Stimulated activated naive CD8-positive, alpha-beta T cell treated with anti-CD3 and anti-CD28 coated beads, Interleukin-15, amount 100 ng/mL, for 72 hours (primary cell): ENCODE measurements around the gene CA4.

Source experiments
- ATAC-seq: fragments of 150-1000 bp; cut with Tn5 transposase; 2 replicates; pipeline ENCODE4 v1.10.0; 2021; ENCODE audit warnings: mild to moderate bottlenecking, moderate library complexity
- DNase-seq, 2 donors: peaks; one replicate each; pipeline ENCODE4 v3.0.0; 2021 to 2022
- H3K27ac Mint-ChIP-seq, 2 donors: one replicate each; pipeline ENCODE4 v1.8.0; 2022; ENCODE audit warnings: mild to moderate bottlenecking in 2 of 2, mixed read lengths in 2 of 2, moderate library complexity in 2 of 2
- H3K27me3 Mint-ChIP-seq: one replicate; pipeline ENCODE4 v1.8.0; 2022; ENCODE audit warnings: mixed read lengths
- H3K4me1 Mint-ChIP-seq: one replicate; pipeline ENCODE4 v1.8.0; 2022; ENCODE audit warnings: mild to moderate bottlenecking, mixed read lengths
- H3K4me3 Mint-ChIP-seq, 2 donors: one replicate each; pipeline ENCODE4 v1.8.0; 2022; ENCODE audit warnings: mild to moderate bottlenecking in 2 of 2, mixed read lengths in 2 of 2, moderate library complexity in 1 of 2
- H3K9me3 Mint-ChIP-seq, 2 donors: one replicate each; pipeline ENCODE4 v1.8.0; 2022; ENCODE audit warnings: mixed read lengths in 2 of 2

Gene CA4

GRCh38 chr17:60158751-60159478 is 9.1 kb downstream of the CA4 start:
- peaks cover 51% of the 10 kb centered on the region for H3K27me3 Mint-ChIP-seq
- no peak for DNase-seq
- no peak overlapping the region for H3K4me3 Mint-ChIP-seq
- peaks cover 6% of the 10 kb centered on the region for H3K4me1 Mint-ChIP-seq
- no peaks in the 10 kb centered on the region for H3K9me3 Mint-ChIP-seq
- ATAC-seq: no peak
- no peak overlapping the region for H3K27ac Mint-ChIP-seq

- H3K9me3 Mint-ChIP-seq: no peaks in the 10 kb centered on the region
- DNase-seq (no peak), ATAC-seq (no peak)
- peaks cover 51% of the 10 kb centered on the region for H3K27me3 Mint-ChIP-seq
- no peak overlapping the region for H3K4me3 Mint-ChIP-seq
- H3K4me1 Mint-ChIP-seq: peaks cover 6% of the 10 kb centered on the region
- no peak overlapping the region for H3K27ac Mint-ChIP-seq
Measured at GRCh38 chr17:60159479-60159866, 9.7 kb downstream of the CA4 start.

- no peak overlapping the region for H3K4me3 Mint-ChIP-seq
- peaks cover 16% of the 10 kb centered on the region for H3K4me1 Mint-ChIP-seq
- no peak for DNase-seq
- H3K27me3 Mint-ChIP-seq: peaks cover 51% of the 10 kb centered on the region
- no peak for ATAC-seq
- no peaks in the 10 kb centered on the region for H3K9me3 Mint-ChIP-seq
- peak overlapping the region in 1 of 2 donors; percentile 58 for H3K27ac Mint-ChIP-seq
Measured at GRCh38 chr17:60160829-60161501, 11.2 kb downstream of the CA4 start.

GRCh38 chr17:60161598-60162330 is 12.0 kb downstream of the CA4 start:
- Mint-ChIP-seq H3K9me3 (no peaks in the 10 kb centered on the region), H3K27me3 (peaks cover 44% of the 10 kb centered on the region), H3K4me1 (peaks cover 21% of the 10 kb centered on the region), H3K4me3 (no peak overlapping the region), H3K27ac (peak overlapping the region; percentile 38 to 49)
- ATAC-seq (no peak), DNase-seq (no peak)

GRCh38 chr17:60163108-60163784 is 13.5 kb downstream of the CA4 start:
- H3K4me1 Mint-ChIP-seq: peaks cover 29% of the 10 kb centered on the region
- no peak for ATAC-seq
- no peak overlapping the region for H3K4me3 Mint-ChIP-seq
- H3K9me3 Mint-ChIP-seq: no peaks in the 10 kb centered on the region
- no peak for DNase-seq
- no peak overlapping the region for H3K27ac Mint-ChIP-seq
- peaks cover 40% of the 10 kb centered on the region for H3K27me3 Mint-ChIP-seq

- Mint-ChIP-seq H3K4me3 (no peak overlapping the region), H3K9me3 (no peaks in the 10 kb centered on the region), H3K27ac (peak overlapping the region in 1 of 2 donors; percentile 81), H3K27me3 (peaks cover 40% of the 10 kb centered on the region), H3K4me1 (peaks cover 36% of the 10 kb centered on the region)
- no peak for ATAC-seq
- DNase-seq: no peak
Measured at GRCh38 chr17:60164164-60164563, 14.4 kb downstream of the CA4 start.

- no peak overlapping the region for H3K4me3 Mint-ChIP-seq
- no peak for DNase-seq
- no peaks in the 10 kb centered on the region for H3K9me3 Mint-ChIP-seq
- no peak overlapping the region for H3K27ac Mint-ChIP-seq
- H3K4me1 Mint-ChIP-seq: peaks cover 38% of the 10 kb centered on the region
- peaks cover 37% of the 10 kb centered on the region for H3K27me3 Mint-ChIP-seq
- no peak for ATAC-seq
Measured at GRCh38 chr17:60164697-60165096, 14.9 kb downstream of the CA4 start.

- no peaks in the 10 kb centered on the region for H3K9me3 Mint-ChIP-seq
- H3K4me1 Mint-ChIP-seq: peaks cover 43% of the 10 kb centered on the region
- no peak overlapping the region for H3K27ac Mint-ChIP-seq
- ATAC-seq: no peak
- H3K27me3 Mint-ChIP-seq: peaks cover 32% of the 10 kb centered on the region
- no peak for DNase-seq
- no peak overlapping the region for H3K4me3 Mint-ChIP-seq
Measured at GRCh38 chr17:60165223-60165622, 15.4 kb downstream of the CA4 start.

GRCh38 chr17:60165971-60166370 is 16.2 kb downstream of the CA4 start:
- H3K27ac Mint-ChIP-seq: peak overlapping the region in 1 of 2 donors; percentile 22
- H3K4me1 Mint-ChIP-seq: peaks cover 51% of the 10 kb centered on the region
- peak; percentile 78 for ATAC-seq

GRCh38 chr17:60167065-60167741 is 17.4 kb downstream of the CA4 start:
- ATAC-seq (no peak), DNase-seq (no peak)
- Mint-ChIP-seq H3K4me3 (no peak overlapping the region), H3K27ac (no peak overlapping the region), H3K4me1 (peaks cover 54% of the 10 kb centered on the region), H3K9me3 (no peaks in the 10 kb centered on the region), H3K27me3 (peaks cover 12% of the 10 kb centered on the region)

More at GRCh38 chr17:60165971-60166370, 16.2 kb downstream of the CA4 start:
- DNase-seq: peak in 1 of 2 donors; percentile 50
- Mint-ChIP-seq H3K4me3 (no peak overlapping the region), H3K9me3 (no peaks in the 10 kb centered on the region), H3K27me3 (peaks cover 24% of the 10 kb centered on the region)

GRCh38 chr17:60168654-60169053 is 18.9 kb downstream of the CA4 start:
- DNase-seq: no peak
- no peak overlapping the region for H3K27ac Mint-ChIP-seq

GRCh38 chr17:60169921-60170817 is 20.4 kb downstream of the CA4 start:
- Mint-ChIP-seq H3K27ac (peak overlapping the region; percentile 75 to 99), H3K9me3 (no peaks in the 10 kb centered on the region), H3K27me3 (no peaks in the 10 kb centered on the region), H3K4me3 (peak overlapping the region; percentile 45 to 80), H3K4me1 (peaks cover 53% of the 10 kb centered on the region)
- DNase-seq (peak in 1 of 2 donors; percentile 50), ATAC-seq (peak; percentile 87)

More at GRCh38 chr17:60168654-60169053, 18.9 kb downstream of the CA4 start:
- Mint-ChIP-seq H3K4me3 (no peak overlapping the region), H3K4me1 (peaks cover 55% of the 10 kb centered on the region), H3K27me3 (no peaks in the 10 kb centered on the region), H3K9me3 (no peaks in the 10 kb centered on the region)
- ATAC-seq: no peak

GRCh38 chr17:60170835-60171752 is 21.3 kb downstream of the CA4 start:
- Mint-ChIP-seq H3K27me3 (no peaks in the 10 kb centered on the region), H3K4me1 (peaks cover 43% of the 10 kb centered on the region), H3K9me3 (no peaks in the 10 kb centered on the region), H3K27ac (peak overlapping the region; percentile 75 to 99), H3K4me3 (peak overlapping the region; percentile 45 to 80)
- ATAC-seq (peak; percentile 34), DNase-seq (no peak)
